ENCODE data around the gene OR7D4.

OR7D4 gene

DNA sequence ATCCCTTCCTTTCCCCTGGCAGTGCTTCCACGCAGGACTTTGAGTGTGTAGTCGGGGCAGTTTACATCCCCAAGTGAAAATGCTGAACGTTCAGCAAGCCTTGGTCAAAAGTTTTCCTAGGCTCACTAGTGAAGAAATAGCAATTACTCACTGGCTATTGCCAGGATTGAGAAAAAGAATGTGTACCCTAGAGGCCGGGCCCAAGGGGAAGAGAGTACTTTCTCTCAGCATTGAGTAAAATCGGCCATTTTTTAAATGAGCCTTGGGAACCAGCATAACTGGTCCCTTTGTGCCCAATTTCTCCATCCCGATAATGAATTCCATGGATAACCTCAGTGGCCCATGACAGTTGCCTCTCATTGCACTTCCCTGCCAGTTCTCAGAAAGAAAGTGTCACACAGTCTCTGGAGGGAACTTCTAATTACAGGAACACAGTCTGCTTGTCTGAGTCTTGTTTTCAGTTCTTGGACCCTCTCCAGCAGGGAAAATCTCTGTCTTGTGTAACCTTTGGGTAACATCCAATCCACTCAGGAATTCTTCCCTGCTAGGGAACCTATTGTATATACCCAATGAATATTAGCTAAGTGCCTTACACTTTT, 47.9 kb downstream of the OR7D4 start:
- TF ChIP-seq SPI1 (IDR thresholded peaks at IDR 0.05; ENCODE audit: borderline replicate concordance, low read depth), result no peak
- TF ChIP-seq, protein P1, sequence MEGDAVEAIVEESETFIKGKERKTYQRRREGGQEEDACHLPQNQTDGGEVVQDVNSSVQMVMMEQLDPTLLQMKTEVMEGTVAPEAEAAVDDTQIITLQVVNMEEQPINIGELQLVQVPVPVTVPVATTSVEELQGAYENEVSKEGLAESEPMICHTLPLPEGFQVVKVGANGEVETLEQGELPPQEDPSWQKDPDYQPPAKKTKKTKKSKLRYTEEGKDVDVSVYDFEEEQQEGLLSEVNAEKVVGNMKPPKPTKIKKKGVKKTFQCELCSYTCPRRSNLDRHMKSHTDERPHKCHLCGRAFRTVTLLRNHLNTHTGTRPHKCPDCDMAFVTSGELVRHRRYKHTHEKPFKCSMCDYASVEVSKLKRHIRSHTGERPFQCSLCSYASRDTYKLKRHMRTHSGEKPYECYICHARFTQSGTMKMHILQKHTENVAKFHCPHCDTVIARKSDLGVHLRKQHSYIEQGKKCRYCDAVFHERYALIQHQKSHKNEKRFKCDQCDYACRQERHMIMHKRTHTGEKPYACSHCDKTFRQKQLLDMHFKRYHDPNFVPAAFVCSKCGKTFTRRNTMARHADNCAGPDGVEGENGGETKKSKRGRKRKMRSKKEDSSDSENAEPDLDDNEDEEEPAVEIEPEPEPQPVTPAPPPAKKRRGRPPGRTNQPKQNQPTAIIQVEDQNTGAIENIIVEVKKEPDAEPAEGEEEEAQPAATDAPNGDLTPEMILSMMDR (IDR thresholded peaks at IDR 0.05; ENCODE audit: insufficient read depth, low read length), result no peak
- no peak for TF ChIP-seq GABPA (IDR thresholded peaks at IDR 0.05; ENCODE audit: low read depth)
- TF ChIP-seq, protein P2, sequence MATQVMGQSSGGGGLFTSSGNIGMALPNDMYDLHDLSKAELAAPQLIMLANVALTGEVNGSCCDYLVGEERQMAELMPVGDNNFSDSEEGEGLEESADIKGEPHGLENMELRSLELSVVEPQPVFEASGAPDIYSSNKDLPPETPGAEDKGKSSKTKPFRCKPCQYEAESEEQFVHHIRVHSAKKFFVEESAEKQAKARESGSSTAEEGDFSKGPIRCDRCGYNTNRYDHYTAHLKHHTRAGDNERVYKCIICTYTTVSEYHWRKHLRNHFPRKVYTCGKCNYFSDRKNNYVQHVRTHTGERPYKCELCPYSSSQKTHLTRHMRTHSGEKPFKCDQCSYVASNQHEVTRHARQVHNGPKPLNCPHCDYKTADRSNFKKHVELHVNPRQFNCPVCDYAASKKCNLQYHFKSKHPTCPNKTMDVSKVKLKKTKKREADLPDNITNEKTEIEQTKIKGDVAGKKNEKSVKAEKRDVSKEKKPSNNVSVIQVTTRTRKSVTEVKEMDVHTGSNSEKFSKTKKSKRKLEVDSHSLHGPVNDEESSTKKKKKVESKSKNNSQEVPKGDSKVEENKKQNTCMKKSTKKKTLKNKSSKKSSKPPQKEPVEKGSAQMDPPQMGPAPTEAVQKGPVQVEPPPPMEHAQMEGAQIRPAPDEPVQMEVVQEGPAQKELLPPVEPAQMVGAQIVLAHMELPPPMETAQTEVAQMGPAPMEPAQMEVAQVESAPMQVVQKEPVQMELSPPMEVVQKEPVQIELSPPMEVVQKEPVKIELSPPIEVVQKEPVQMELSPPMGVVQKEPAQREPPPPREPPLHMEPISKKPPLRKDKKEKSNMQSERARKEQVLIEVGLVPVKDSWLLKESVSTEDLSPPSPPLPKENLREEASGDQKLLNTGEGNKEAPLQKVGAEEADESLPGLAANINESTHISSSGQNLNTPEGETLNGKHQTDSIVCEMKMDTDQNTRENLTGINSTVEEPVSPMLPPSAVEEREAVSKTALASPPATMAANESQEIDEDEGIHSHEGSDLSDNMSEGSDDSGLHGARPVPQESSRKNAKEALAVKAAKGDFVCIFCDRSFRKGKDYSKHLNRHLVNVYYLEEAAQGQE (IDR thresholded peaks at IDR 0.05; ENCODE audit: insufficient replicate concordance, low read depth), result no peak
- TF ChIP-seq POLR2AphosphoS5 (IDR thresholded peaks at IDR 0.05; ENCODE audit: low read depth), result no peak
- DNase-seq (ENCODE audit: low read depth in 1 of 2, low spot score in 1 of 2), result no peak
- no peak overlapping the region for H3K27ac ChIP-seq (replicated peaks)
- H3K27me3 ChIP-seq (ENCODE audit: insufficient read depth, poor library complexity, severe bottlenecking), result no peaks in the 10 kb centered on the region
- no peak overlapping the region for H3K4me3 ChIP-seq (replicated peaks; ENCODE audit: insufficient read depth, low read length)

DNA sequence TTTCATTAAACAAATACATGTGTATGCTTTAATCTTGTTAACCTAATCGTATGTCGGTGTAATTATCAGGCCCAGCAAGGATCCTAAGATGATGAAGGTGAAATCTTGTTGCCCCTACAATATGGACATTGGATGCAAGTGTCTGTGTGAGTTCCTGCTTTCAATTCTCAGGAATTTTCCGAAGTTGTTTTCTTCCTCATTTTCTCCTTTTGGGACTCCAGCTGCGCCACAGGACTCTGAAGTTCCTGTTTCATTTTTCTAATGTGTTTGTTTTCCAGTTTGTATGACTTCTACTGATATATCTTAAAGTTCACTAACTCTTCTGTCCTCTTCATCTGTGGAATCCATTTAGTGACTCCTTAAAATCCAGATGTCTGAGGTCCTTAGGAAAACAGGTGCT, 52.5 kb downstream of the OR7D4 start:
- Histone ChIP-seq H3K27ac (replicated peaks) (no peak overlapping the region), H3K27me3 (ENCODE audit: insufficient read depth, poor library complexity, severe bottlenecking) (no peaks in the 10 kb centered on the region), H3K4me3 (replicated peaks; ENCODE audit: insufficient read depth, low read length) (no peak overlapping the region)
- DNase-seq (ENCODE audit: low read depth in 1 of 2, low spot score in 1 of 2), result no peak
- TF ChIP-seq GABPA (IDR thresholded peaks at IDR 0.05; ENCODE audit: low read depth), result no peak
- TF ChIP-seq, protein P1 (IDR thresholded peaks at IDR 0.05; ENCODE audit: insufficient read depth, low read length), result no peak
- no peak for TF ChIP-seq SPI1 (IDR thresholded peaks at IDR 0.05; ENCODE audit: borderline replicate concordance, low read depth)
- TF ChIP-seq, protein P2 (IDR thresholded peaks at IDR 0.05; ENCODE audit: insufficient replicate concordance, low read depth), result no peak
- no peak for TF ChIP-seq POLR2AphosphoS5 (IDR thresholded peaks at IDR 0.05; ENCODE audit: low read depth)

DNA sequence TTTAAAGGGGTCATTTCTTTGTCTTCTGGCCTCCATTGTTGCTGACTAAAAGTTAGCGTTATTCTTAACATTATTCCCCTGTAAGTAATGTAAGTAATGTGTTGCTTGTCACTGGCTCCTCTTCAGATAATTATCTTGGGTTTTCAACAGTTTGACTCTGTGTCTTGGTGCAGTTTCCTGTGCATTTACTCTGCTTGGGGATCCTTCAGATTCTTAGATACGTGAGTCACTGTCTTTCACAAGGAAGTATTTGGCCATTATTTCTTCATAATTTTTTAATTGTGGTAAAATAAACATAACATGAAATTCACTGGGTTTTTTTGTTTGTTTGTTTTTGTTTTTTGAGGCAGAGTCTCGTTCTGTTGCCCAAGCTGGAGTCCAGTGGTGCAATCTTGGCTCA, 54.1 kb downstream of the OR7D4 start:
- Histone ChIP-seq H3K27me3 (ENCODE audit: insufficient read depth, poor library complexity, severe bottlenecking) (no peaks in the 10 kb centered on the region), H3K4me3 (replicated peaks; ENCODE audit: insufficient read depth, low read length) (no peak overlapping the region), H3K27ac (replicated peaks) (no peak overlapping the region)
- DNase-seq (ENCODE audit: low read depth in 1 of 2, low spot score in 1 of 2), result no peak
- TF ChIP-seq, protein P2 (IDR thresholded peaks at IDR 0.05; ENCODE audit: insufficient replicate concordance, low read depth), result no peak
- TF ChIP-seq, protein P1 (IDR thresholded peaks at IDR 0.05; ENCODE audit: insufficient read depth, low read length), result no peak
- TF ChIP-seq SPI1 (IDR thresholded peaks at IDR 0.05; ENCODE audit: borderline replicate concordance, low read depth) (no peak), GABPA (IDR thresholded peaks at IDR 0.05; ENCODE audit: low read depth) (no peak), POLR2AphosphoS5 (IDR thresholded peaks at IDR 0.05; ENCODE audit: low read depth) (no peak)
